CD14-positive monocyte (primary cell): Measurements from ENCODE around the gene HHEX. TPM values are rescaled to one million over a fixed set of nuclear protein-coding genes. Genes with fewer than 3 reads are reported as not detected.

Experiments used
- DNase-seq, 3 donors: peaks; one replicate each; pipeline ENCODE4 v3.0.0-alpha.2; 2011 to 2022
- H2AFZ ChIP-seq: 2 replicates; pipeline ENCODE4 v1.6.0; 2012; ENCODE audit warnings: mild to moderate bottlenecking, low read depth, low read length, inconsistent platforms; ENCODE audit not compliant: insufficient read depth, poor library complexity, severe bottlenecking
- H3K27ac ChIP-seq, 2 donors: 1 replicate in 1 of 2; 2 replicates in 1 of 2; pipeline ENCODE4 v1.5.1; 2012 to 2013; ENCODE audit warnings: low read length in 2 of 2, control low read depth in 1 of 2, inconsistent platforms in 1 of 2, low read depth in 1 of 2, mild to moderate bottlenecking in 1 of 2
- H3K27me3 ChIP-seq, 2 donors: one replicate each; pipeline versions ENCODE4 v1.6.0 to v1.6.1; 2011 to 2013; ENCODE audit warnings: low read length in 2 of 2; ENCODE audit not compliant: control insufficient read depth in 2 of 2, insufficient read depth in 2 of 2
- H3K36me3 ChIP-seq, 2 donors: replicated peaks in 1 of 2; 1 replicate in 1 of 2; 2 replicates in 1 of 2; pipeline versions ENCODE4 v1.5.1 to v1.6.1; 2012 to 2013; ENCODE audit warnings: low read length in 2 of 2, control low read depth in 1 of 2, inconsistent platforms in 1 of 2, mild to moderate bottlenecking in 1 of 2; ENCODE audit not compliant: insufficient read depth in 2 of 2, control insufficient read depth in 1 of 2
- H3K4me1 ChIP-seq, 2 donors: 1 replicate in 1 of 2; 2 replicates in 1 of 2; pipeline versions ENCODE4 v1.5.1 to v1.6.1; 2012 to 2013; ENCODE audit warnings: low read length in 2 of 2, control low read depth in 1 of 2, inconsistent platforms in 1 of 2, mild to moderate bottlenecking in 1 of 2, moderate library complexity in 1 of 2; ENCODE audit not compliant: insufficient read depth in 2 of 2, control insufficient read depth in 1 of 2
- H3K4me2 ChIP-seq: replicated peaks from 2 replicates; pipeline ENCODE3; 2012; ENCODE audit warnings: low read length, moderate library complexity, mild to moderate bottlenecking; ENCODE audit not compliant: poor library complexity, severe bottlenecking; ENCODE audit errors: extremely low read depth
- H3K4me3 ChIP-seq, 3 experiments: fragments of 200-600 bp in 1 of 3; sonication (generic) in 1 of 3; replicated peaks in 1 of 3; 1 replicate in 2 of 3; 2 replicates in 1 of 3; pipeline ENCODE4 v1.5.1; 2011 to 2013; ENCODE audit warnings: low read length in 3 of 3, mild to moderate bottlenecking in 3 of 3, control low read depth in 2 of 3, low read depth in 2 of 3, inconsistent platforms in 1 of 3, moderate library complexity in 1 of 3
- H3K79me2 ChIP-seq: 2 replicates; pipeline ENCODE4 v1.6.0; 2012; ENCODE audit warnings: mild to moderate bottlenecking, control low read depth, inconsistent platforms, low read length, moderate library complexity; ENCODE audit not compliant: insufficient read depth
- H3K9ac ChIP-seq: 2 replicates; pipeline ENCODE4 v1.6.0; 2017; ENCODE audit warnings: low read length, mild to moderate bottlenecking; ENCODE audit not compliant: insufficient read depth, poor library complexity, severe bottlenecking
- H3K9me3 ChIP-seq, 2 donors: replicated peaks in 1 of 2; 1 replicate in 1 of 2; 2 replicates in 1 of 2; pipeline versions ENCODE4 v1.5.1 to v1.6.1; 2012 to 2013; ENCODE audit warnings: low read length in 2 of 2, control low read depth in 1 of 2; ENCODE audit not compliant: control insufficient read depth in 1 of 2, insufficient read depth in 1 of 2
- H4K20me1 ChIP-seq: 2 replicates; pipeline ENCODE4 v1.6.0; 2012; ENCODE audit warnings: mild to moderate bottlenecking, low read length, control low read depth, moderate library complexity; ENCODE audit not compliant: insufficient read depth
- H3K27ac Mint-ChIP-seq, 7 donors: one replicate each; pipeline ENCODE4 v1.8.0; 2020; ENCODE audit warnings: mild to moderate bottlenecking in 7 of 7, mixed read lengths in 7 of 7, moderate library complexity in 6 of 7, inconsistent platforms in 2 of 7
- H3K27me3 Mint-ChIP-seq, 3 donors: one replicate each; pipeline ENCODE4 v1.8.0; 2021 to 2022; ENCODE audit warnings: low read depth in 3 of 3, mild to moderate bottlenecking in 3 of 3, mixed read lengths in 3 of 3, moderate library complexity in 3 of 3, inconsistent platforms in 1 of 3
- H3K36me3 Mint-ChIP-seq, 2 donors: one replicate each; pipeline ENCODE4 v1.8.0; 2020; ENCODE audit warnings: mixed read lengths in 2 of 2, inconsistent platforms in 1 of 2, mild to moderate bottlenecking in 1 of 2
- H3K4me1 Mint-ChIP-seq: one replicate; pipeline ENCODE4 v1.8.0; 2020; ENCODE audit warnings: mild to moderate bottlenecking, mixed read lengths
- H3K4me3 Mint-ChIP-seq, 2 donors: one replicate each; pipeline ENCODE4 v1.8.0; 2020; ENCODE audit warnings: mild to moderate bottlenecking in 2 of 2, mixed read lengths in 2 of 2, moderate library complexity in 1 of 2
- H3K9me3 Mint-ChIP-seq, 7 donors: one replicate each; pipeline ENCODE4 v1.8.0; 2020 to 2022; ENCODE audit warnings: mixed read lengths in 7 of 7, mild to moderate bottlenecking in 6 of 7, moderate library complexity in 6 of 7, inconsistent platforms in 2 of 7
- WGBS: methylation state at CpG from one replicate; pipeline ENCODE4 v1.1.5; 2013; ENCODE audit warnings: missing lambda C conversion rate; ENCODE audit not compliant: insufficient coverage; 5-methylcytosine and 5-hydroxymethylcytosine counted together
- intact Hi-C, 2 donors: fragments of 100-400 bp; cut with micrococcal nuclease; formaldehyde crosslinking; loops; one replicate each; pipeline versions ENCODE4 v1.15.0 to v1.15.1; 2023
- polyA plus RNA-seq, 3 donors: library from polyadenylated mRNA; depleted of rRNA in 1 of 3; unstranded in 2 of 3; stranded (reverse) in 1 of 3; fragments of 300-500 nt in 2 of 3; fragments of >200 nt in 1 of 3; fragmentation: Illumina TruSeq in 2 of 3; gene quantifications; 1 replicate in 2 of 3; 2 replicates in 1 of 3; pipeline ENCODE4 v1.2.3, GENCODE V29; 2012 to 2021
- TF ChIP-seq, protein P1 (sequence below): fragments of 200-600 bp; IDR thresholded peaks from one replicate; pipeline ENCODE4 v1.8.0; 2022; ENCODE audit warnings: antibody characterized with exemption, mild to moderate bottlenecking

Gene HHEX
- polyA plus RNA-seq, 3 donors, result 33.6 to 54.6 (median 51.2) TPM

DNA sequence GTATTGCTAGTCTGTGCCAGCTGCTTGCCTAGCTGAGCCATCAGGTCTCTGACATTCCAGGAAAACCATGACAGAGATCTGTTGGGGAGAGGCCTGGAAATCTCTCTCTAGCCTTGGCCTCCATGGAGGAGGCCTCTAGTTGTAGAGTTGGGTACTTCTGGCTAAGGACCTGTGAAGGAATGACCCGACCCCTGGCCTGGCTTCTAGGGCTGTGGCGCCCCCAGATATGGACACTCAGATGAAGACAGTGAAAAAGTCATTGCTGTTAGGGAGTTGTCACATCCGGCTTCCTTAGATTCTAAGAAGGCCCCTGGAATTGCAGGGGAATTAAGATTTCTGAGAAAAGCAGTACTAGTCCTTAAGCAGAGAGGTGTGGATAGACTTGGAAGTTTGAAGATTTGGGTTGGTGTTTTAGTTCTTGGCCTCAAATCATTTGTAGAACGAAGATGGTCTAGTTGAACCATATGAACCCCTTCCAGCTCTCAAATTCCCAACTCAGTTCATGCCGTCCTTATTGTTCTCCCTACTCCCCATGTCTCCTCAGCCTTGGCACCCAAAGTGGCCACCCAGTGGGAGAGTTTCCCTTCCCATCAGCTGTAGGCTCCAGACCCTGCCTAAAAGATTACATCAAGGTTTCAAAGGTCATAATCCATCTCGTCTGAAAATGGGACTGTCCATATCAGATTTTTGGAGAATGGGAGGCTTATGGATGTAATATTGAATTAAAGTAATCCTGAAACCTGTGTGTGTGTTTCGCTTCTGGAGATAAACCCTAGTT, 7.0 kb downstream of the HHEX start:
- H3K9me3 Mint-ChIP-seq, result peaks cover 0 to under 1% (median 0%) of the 10 kb centered on the region in 7 donors
- Histone ChIP-seq H2AFZ (no peak overlapping the region), H3K27ac (no peak overlapping the region), H3K79me2 (peaks cover 31% of the 10 kb centered on the region), H3K36me3 (peaks cover 32 to 33% of the 10 kb centered on the region in 2 donors), H3K27me3 (no peaks in the 10 kb centered on the region), H3K4me1 (peaks cover 28 to 66% of the 10 kb centered on the region in 2 donors), H3K9ac (no peak overlapping the region), H3K4me3 (no peak overlapping the region), H4K20me1 (peaks cover 53% of the 10 kb centered on the region), H3K4me2 (no peak overlapping the region), H3K9me3 (no peaks in the 10 kb centered on the region)
- H3K4me1 Mint-ChIP-seq, result peaks cover 78% of the 10 kb centered on the region
- H3K4me3 Mint-ChIP-seq, result no peak overlapping the region
- H3K36me3 Mint-ChIP-seq, result peaks cover 33 to 43% of the 10 kb centered on the region in 2 donors
- peaks cover 0 to 8% (median 0%) of the 10 kb centered on the region in 3 donors for H3K27me3 Mint-ChIP-seq
- intact Hi-C loops, result loop anchor here in 1 of 2 donors (10.0 kb wide), 1 partner anchor 58 kb away; no protein-coding TSS in a partner anchor
- peak overlapping the region in 4 of 7 donors; percentile 10 to 80 (median 49) for H3K27ac Mint-ChIP-seq
- TF ChIP-seq, protein P1, sequence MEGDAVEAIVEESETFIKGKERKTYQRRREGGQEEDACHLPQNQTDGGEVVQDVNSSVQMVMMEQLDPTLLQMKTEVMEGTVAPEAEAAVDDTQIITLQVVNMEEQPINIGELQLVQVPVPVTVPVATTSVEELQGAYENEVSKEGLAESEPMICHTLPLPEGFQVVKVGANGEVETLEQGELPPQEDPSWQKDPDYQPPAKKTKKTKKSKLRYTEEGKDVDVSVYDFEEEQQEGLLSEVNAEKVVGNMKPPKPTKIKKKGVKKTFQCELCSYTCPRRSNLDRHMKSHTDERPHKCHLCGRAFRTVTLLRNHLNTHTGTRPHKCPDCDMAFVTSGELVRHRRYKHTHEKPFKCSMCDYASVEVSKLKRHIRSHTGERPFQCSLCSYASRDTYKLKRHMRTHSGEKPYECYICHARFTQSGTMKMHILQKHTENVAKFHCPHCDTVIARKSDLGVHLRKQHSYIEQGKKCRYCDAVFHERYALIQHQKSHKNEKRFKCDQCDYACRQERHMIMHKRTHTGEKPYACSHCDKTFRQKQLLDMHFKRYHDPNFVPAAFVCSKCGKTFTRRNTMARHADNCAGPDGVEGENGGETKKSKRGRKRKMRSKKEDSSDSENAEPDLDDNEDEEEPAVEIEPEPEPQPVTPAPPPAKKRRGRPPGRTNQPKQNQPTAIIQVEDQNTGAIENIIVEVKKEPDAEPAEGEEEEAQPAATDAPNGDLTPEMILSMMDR, result no peak
- DNase-seq, result no peak
- 88% methylated on average over 3 of the region's 7 CpGs for WGBS

DNA sequence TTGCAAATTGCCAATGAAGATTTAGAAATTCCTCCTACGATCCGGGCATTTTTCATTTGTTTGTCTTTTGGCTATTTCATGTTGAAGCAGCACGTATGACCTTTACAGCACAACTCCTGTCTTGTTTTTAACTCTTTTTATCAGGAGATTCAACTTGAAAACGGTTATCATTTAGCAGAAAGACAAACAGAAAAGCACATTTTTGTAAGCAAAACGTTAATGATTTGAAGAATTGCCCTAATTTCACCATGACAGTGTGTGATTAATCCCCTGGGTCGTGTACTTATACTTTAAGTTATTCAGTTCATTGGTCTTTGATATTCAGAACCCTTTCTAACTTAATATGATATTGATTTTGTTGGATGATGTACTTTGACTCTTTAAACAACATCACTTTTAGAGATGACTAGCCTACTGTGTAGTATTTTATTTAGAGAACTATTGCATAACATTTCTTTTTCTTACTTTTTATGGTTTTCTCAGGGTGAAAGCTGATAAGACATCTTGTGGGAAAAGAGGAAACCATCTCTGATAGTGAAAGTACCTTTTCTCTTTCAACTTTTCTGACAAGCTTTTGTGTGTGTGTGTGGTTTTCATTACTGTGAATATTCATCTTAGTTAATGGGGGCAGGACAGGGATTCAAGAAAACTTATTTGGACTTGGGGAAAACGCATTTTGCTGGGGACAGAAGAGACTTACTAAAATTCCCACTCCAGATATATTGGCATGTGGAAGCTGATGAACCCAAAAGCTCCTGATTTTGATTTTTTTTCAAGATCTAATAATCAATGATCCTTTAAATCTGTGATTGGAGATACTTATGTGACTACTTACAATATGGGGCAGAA, 8.1 kb downstream of the HHEX start:
- H3K9me3 Mint-ChIP-seq, result no peaks in the 10 kb centered on the region
- TF ChIP-seq, protein P1, result no peak
- no peak for DNase-seq
- peaks cover 29 to 63% of the 10 kb centered on the region in 2 donors for H3K4me1 ChIP-seq
- peak overlapping the region in 2 of 7 donors; percentile 13 to 47 for H3K27ac Mint-ChIP-seq
- H3K9ac ChIP-seq, result no peak overlapping the region
- no peak overlapping the region for H3K27ac ChIP-seq
- H3K4me3 ChIP-seq, result no peak overlapping the region
- peaks cover 42% of the 10 kb centered on the region for H4K20me1 ChIP-seq
- intact Hi-C loops, result loop anchor here in 1 of 2 donors (10.0 kb wide), 1 partner anchor 57 kb away; no protein-coding TSS in a partner anchor
- no peaks in the 10 kb centered on the region for H3K9me3 ChIP-seq
- peak overlapping the region in 1 of 2 donors; percentile 72 for H3K4me3 Mint-ChIP-seq
- H3K4me2 ChIP-seq, result no peak overlapping the region
- H2AFZ ChIP-seq, result no peak overlapping the region
- H3K27me3 Mint-ChIP-seq, result peaks cover 0 to 8% (median 0%) of the 10 kb centered on the region in 3 donors
- no peaks in the 10 kb centered on the region for H3K27me3 ChIP-seq
- WGBS, result no CpG with 5 or more reads among the region's 7 CpGs
- H3K36me3 ChIP-seq, result peaks cover 28 to 29% of the 10 kb centered on the region in 2 donors
- H3K4me1 Mint-ChIP-seq, result peaks cover 77% of the 10 kb centered on the region
- H3K36me3 Mint-ChIP-seq, result peaks cover 27 to 32% of the 10 kb centered on the region in 2 donors
- peaks cover 20% of the 10 kb centered on the region for H3K79me2 ChIP-seq
